ENCODE results near the gene ZFPM1. TPM values are rescaled to one million over a fixed set of nuclear protein-coding genes. Genes with fewer than 3 reads are reported as not detected.

The ZFPM1 gene
- total RNA-seq, 2 donors from 2014 or later: 18.1 to 21.5 TPM

- Mint-ChIP-seq H3K27me3 (ENCODE audit: insufficient read depth) (no peaks in the 10 kb centered on the region), H3K4me3 (no peak overlapping the region), H3K27ac (no peak overlapping the region), H3K9me3 (no peaks in the 10 kb centered on the region), H3K36me3 (ENCODE audit: low read depth) (peaks cover 3% of the 10 kb centered on the region), H3K4me1 (peaks cover 8% of the 10 kb centered on the region)
- Histone ChIP-seq H3K27ac (ENCODE audit: low read depth, low read length) (no peak overlapping the region), H3K27me3 (ENCODE audit: control insufficient read depth, insufficient read depth, low read length, poor library complexity, severe bottlenecking) (no peaks in the 10 kb centered on the region), H3K4me1 (ENCODE audit: control insufficient read depth, insufficient read depth, low read length) (peaks cover 5% of the 10 kb centered on the region), H3K4me3 (ENCODE audit: low read length) (no peak overlapping the region), H3K9ac (ENCODE audit: extremely low read depth, low read length, poor library complexity, severe bottlenecking) (no peak overlapping the region), H3K36me3 (ENCODE audit: control insufficient read depth, insufficient read depth, low read length) (peaks cover 10% of the 10 kb centered on the region), H3K9me3 (ENCODE audit: control insufficient read depth, low read length) (no peaks in the 10 kb centered on the region)
- no peak for DNase-seq
- 92 to 95% methylated on average over 9 of the region's 9 CpGs for WGBS, 2 experiments (ENCODE audit: insufficient coverage in 1 of 2, insufficient read length in 1 of 2)
- TF ChIP-seq CTCF (conservative IDR thresholded peaks at IDR 0.05): no peak
Observed at GRCh38 chr16:88481851-88482250, 28.8 kb downstream of the ZFPM1 start.

- Histone ChIP-seq H3K9me3 (ENCODE audit: control insufficient read depth, low read length) (no peaks in the 10 kb centered on the region), H3K27ac (ENCODE audit: low read depth, low read length) (peak overlapping the region; percentile 32), H3K36me3 (ENCODE audit: control insufficient read depth, insufficient read depth, low read length) (peaks cover 10% of the 10 kb centered on the region), H3K9ac (ENCODE audit: extremely low read depth, low read length, poor library complexity, severe bottlenecking) (no peak overlapping the region), H3K27me3 (ENCODE audit: control insufficient read depth, insufficient read depth, low read length, poor library complexity, severe bottlenecking) (no peaks in the 10 kb centered on the region), H3K4me1 (ENCODE audit: control insufficient read depth, insufficient read depth, low read length) (peaks cover 5% of the 10 kb centered on the region), H3K4me3 (ENCODE audit: low read length) (no peak overlapping the region)
- Mint-ChIP-seq H3K36me3 (ENCODE audit: low read depth) (peaks cover 3% of the 10 kb centered on the region), H3K4me3 (no peak overlapping the region), H3K4me1 (peaks cover 8% of the 10 kb centered on the region), H3K9me3 (no peaks in the 10 kb centered on the region), H3K27ac (no peak overlapping the region), H3K27me3 (ENCODE audit: insufficient read depth) (no peaks in the 10 kb centered on the region)
- TF ChIP-seq CTCF (conservative IDR thresholded peaks at IDR 0.05): no peak
- WGBS, 2 experiments (ENCODE audit: insufficient coverage in 1 of 2, insufficient read length in 1 of 2): 66 to 88% methylated on average over 3 to 22 of the region's 22 CpGs
- DNase-seq: peak; percentile 49
Observed at GRCh38 chr16:88482630-88483391, 29.7 kb downstream of the ZFPM1 start.

GRCh38 chr16:88483392-88483641 is 30.2 kb downstream of the ZFPM1 start:
- peaks cover 8% of the 10 kb centered on the region for H3K4me1 ChIP-seq (ENCODE audit: control insufficient read depth, insufficient read depth, low read length)
- peaks cover 10% of the 10 kb centered on the region for H3K36me3 ChIP-seq (ENCODE audit: control insufficient read depth, insufficient read depth, low read length)
- H3K9ac ChIP-seq (ENCODE audit: extremely low read depth, low read length, poor library complexity, severe bottlenecking): no peak overlapping the region
- Mint-ChIP-seq H3K27me3 (ENCODE audit: insufficient read depth) (no peaks in the 10 kb centered on the region), H3K4me3 (no peak overlapping the region), H3K27ac (no peak overlapping the region), H3K36me3 (ENCODE audit: low read depth) (peaks cover 3% of the 10 kb centered on the region), H3K9me3 (no peaks in the 10 kb centered on the region), H3K4me1 (peaks cover 13% of the 10 kb centered on the region)
- DNase-seq: no peak
- H3K27ac ChIP-seq (ENCODE audit: low read depth, low read length): no peak overlapping the region
- no peaks in the 10 kb centered on the region for H3K27me3 ChIP-seq (ENCODE audit: control insufficient read depth, insufficient read depth, low read length, poor library complexity, severe bottlenecking)
- no peaks in the 10 kb centered on the region for H3K9me3 ChIP-seq (ENCODE audit: control insufficient read depth, low read length)
- no peak overlapping the region for H3K4me3 ChIP-seq (ENCODE audit: low read length)
- TF ChIP-seq CTCF (conservative IDR thresholded peaks at IDR 0.05): no peak
- WGBS, 2 experiments (ENCODE audit: insufficient coverage in 1 of 2, insufficient read length in 1 of 2): 86 to 90% methylated on average over 2 to 8 of the region's 8 CpGs
